Adipocyte (in vitro differentiated cells): Measurements from ENCODE around the gene TEX22.

Source experiments
- DNase-seq: peaks from one replicate; pipeline ENCODE4 v3.0.0-alpha.2; 2015; ENCODE audit warnings: low read depth
- H3K27me3 ChIP-seq: replicated peaks from 2 replicates; pipeline ENCODE4 v1.7.0; 2013; ENCODE audit warnings: mild to moderate bottlenecking, low read length, moderate library complexity; ENCODE audit not compliant: control insufficient read depth, insufficient read depth
- H3K36me3 ChIP-seq: 2 replicates; pipeline ENCODE4 v1.7.0; 2013; ENCODE audit warnings: low read length, mild to moderate bottlenecking, moderate library complexity; ENCODE audit not compliant: control insufficient read depth, insufficient read depth, severe bottlenecking
- H3K4me1 ChIP-seq: 2 replicates; pipeline ENCODE4 v1.7.0; 2013; ENCODE audit warnings: mild to moderate bottlenecking, low read length, moderate library complexity; ENCODE audit not compliant: control insufficient read depth, insufficient read depth
- H3K4me3 ChIP-seq: 2 replicates; pipeline ENCODE4 v1.7.0; 2013; ENCODE audit warnings: mild to moderate bottlenecking, low read length, moderate library complexity
- H3K9ac ChIP-seq: 2 replicates; pipeline ENCODE4 v1.7.0; 2013; ENCODE audit warnings: mild to moderate bottlenecking, low read length, moderate library complexity
- H3K9me3 ChIP-seq: 2 replicates; pipeline ENCODE4 v1.7.0; 2013; ENCODE audit warnings: mild to moderate bottlenecking, low read length, moderate library complexity; ENCODE audit not compliant: control insufficient read depth

Gene TEX22

DNA sequence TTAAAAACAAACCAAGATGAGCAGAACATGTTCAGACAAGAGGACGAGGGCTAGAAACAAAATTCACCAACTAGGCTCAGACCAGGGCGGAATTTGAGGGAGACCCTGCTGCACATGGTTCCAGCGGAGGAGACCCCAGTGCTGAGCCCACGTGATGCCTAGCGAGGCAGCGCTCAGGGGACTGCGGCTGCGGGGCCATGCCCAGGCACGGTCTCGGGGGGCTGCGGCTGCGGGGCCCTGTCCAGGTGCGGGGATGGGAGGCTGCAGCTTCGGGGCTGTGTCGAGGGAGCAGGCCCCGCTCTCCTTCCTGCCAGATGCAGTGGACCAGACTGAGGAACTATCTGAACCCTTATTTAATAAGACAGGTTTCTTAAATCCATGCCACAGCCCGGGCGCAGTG lies 63.6 kb downstream of the TEX22 start:
- Histone ChIP-seq H3K36me3 (peaks cover 45% of the 10 kb centered on the region), H3K27me3 (no peaks in the 10 kb centered on the region), H3K4me3 (no peak overlapping the region), H3K9ac (no peak overlapping the region), H3K4me1 (no peaks in the 10 kb centered on the region), H3K9me3 (no peaks in the 10 kb centered on the region)
- no peak for DNase-seq
